GM18858 (cell line): Measurements from ENCODE around the gene PDK2.

Experiments used
- ATAC-seq: cut with Tn5 transposase; IDR thresholded peaks from one replicate; pipeline ENCODE4 v1.9.1; 2021; ENCODE audit not compliant: unreplicated experiment

The PDK2 gene

DNA sequence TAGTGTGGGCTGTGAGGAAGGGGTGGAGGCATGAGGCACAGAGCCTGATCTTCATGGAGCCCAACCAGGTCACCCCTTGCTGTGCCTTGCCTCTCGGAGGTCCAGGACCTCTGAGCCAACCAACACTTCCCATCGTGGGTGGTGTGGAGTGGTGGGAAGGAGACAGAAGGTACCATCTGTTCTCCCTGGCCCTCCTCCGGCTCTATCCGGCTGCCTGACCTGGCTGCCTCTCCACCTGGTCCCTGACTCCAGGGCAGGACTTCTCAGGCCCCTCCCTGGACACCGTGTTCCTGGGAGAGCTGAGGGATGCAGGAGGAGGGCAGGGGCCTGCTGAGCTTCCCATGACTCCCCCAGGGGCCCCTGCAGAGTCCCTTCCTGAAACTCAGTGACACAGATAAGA, 3.9 kb downstream of the PDK2 start:
- ATAC-seq: no peak

DNA sequence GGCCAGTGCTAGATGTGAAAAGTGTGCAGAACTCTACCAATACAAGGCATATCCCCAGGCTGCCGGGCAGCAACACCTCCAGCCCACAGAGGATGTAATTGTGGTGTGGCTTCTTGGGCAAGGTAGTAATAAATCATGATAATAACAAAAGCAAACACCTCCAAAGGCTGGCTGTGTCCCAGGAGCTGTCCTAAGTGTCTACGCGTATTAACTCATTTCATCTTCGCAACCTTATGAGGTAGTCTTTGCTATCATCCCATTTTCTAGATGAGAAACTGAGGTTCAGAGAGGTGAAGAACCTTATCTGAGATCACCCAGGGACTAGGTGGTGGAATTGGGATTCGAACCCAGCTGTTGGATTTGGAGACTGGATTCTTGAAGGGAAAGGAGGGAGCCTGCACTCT, 5.3 kb downstream of the PDK2 start:
- no peak for ATAC-seq

DNA sequence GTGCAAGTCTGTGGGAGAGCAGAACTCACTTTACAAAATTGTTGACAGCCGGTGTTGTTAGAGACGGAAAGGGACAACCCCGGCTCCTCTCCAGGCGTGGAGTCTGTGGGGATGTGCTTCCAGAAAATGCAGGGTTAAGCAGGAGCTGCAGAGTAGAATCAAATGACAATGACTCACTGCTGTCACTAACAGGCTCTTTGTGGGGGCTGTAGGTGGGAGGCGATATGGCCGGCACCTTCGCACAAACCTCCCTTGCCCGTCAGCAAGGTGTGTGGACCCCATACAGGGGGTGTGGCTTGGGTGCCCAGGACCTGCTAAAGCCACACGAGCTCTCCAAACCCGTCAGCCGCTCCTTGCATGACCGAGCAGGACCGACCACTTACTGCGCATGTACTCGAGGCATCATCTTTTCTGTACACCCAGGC, 5.8 kb downstream of the PDK2 start:
- ATAC-seq: no peak

DNA sequence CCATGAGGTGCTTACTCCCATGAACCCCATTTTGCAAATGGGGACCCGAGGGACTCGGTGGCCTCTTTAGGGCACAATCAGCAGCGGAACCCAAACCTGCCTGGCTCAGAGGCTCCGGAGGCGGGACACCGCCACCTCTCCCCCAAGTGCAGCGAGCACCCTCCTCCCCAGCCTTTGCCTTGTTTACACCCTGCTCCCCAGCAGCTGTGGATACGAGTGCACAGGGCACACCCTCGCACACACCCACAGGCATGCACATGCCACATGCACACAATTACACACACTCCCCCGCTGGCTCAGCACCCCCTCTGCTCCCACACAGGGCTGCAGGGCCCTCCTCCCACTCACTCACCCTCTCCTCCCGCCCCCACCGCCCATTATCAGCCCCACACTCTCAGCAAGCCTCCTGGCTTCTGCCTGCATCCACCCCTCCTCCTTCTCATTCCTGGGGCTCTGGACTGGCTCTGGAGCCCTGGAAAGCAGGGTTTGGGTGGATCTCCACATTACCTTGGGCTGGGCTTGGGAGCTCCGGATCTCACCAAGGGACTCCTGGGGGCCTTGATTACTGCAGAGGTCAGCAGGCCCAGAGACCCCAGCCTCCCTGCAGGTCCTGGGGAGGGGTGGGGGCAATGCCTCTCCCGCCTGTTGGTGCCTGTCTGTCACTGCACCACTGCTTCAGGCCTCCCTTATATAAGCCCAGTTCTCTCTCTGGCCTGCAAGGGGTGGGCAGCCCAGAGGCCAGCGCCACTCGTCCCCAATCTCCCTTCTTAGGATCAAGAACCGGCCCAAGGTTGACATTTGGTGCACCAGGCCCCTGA, 6.4 kb downstream of the PDK2 start:
- no peak for ATAC-seq

DNA sequence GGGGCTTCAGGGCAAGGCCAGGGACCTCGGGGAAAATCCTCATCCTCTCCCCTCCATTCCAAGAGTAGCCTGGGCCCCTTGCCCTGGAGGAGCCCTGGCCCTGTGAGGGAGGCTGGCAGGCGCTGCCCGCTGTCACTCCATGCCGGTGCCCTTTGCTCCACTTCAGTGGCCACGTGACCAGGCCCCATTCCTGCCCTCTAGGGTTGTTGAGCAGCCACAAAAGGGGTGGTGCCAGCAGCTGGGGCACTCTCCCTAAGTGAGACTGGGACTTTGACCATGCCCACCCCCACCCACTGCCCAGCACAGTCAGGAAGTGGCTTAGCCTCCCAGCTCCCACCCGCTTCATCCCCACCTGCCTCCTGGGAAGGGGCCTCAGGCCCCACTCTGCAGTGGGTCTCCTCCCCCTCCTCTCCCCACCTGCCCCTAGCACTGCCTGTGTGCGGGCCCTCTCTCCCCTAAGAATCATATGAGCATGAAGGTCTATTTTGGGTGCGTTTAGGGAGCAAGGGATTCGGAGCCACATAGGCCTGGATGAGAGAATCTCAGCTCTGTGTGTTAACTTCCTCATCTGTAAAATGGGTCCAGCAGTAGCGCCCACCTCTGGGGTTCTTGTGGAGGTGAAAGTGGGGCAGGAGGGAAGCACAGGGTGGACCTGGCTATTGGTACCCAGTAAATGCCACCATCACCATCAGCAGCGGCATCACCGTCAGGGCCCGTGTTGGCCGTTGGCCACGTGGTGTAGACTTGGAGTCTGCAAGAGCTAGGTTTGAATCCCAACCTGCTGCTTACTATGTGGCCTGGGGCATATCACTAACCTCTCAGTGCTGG, 7.2 kb downstream of the PDK2 start:
- no peak for ATAC-seq

DNA sequence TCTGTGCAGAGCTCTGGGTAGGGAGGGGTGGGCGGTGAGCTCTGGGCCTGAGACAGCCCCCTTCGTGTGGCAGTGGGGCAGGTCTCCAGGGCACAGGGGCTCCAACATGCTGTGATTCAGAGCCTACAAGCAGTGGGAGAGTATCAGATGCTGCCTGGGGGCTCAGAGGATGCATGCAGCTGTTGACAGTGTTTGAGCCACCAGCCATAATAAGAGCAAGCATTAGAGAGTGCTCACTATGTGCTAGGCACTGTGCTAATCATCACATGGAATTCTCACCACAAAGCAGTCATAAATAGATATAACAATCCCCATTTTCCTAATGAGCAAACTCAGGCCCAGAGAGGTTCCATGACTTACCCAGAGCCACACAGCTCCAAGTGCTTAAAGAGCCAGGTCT, 8.1 kb downstream of the PDK2 start:
- no peak for ATAC-seq

DNA sequence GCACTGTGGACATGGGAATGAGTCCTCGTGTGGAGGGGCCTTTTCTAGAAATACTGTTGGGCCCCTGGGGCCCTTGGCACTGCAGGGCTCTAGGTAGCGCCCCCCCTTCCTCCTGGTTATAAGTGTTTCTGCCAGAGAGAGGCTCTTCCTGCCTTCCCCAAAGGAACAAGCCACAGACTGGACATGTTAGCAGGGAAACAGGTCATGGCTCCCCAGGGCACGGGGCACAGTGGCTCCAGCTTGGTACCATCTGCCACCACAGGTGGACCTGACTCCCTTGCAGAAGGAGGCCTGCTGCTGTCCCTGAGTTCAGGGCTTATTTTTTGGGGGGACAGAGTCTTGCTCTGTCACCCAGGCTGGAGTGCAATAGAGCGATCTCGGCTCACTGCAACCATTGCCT, 8.8 kb downstream of the PDK2 start:
- no peak for ATAC-seq

DNA sequence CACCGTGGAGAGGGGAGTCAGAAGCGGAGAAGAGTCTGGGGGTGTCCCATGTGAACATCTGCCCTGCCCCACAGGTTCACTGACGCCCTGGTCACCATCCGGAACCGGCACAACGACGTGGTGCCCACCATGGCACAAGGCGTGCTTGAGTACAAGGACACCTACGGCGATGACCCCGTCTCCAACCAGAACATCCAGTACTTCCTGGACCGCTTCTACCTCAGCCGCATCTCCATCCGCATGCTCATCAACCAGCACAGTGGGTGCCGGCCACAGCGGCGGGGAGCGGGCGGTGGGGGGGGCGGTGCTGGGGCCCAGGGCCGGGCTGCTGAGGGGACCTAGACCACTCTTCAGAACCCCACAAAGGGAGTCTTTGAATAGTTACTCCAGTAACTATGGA, 10.7 kb downstream of the PDK2 start:
- ATAC-seq: no peak

DNA sequence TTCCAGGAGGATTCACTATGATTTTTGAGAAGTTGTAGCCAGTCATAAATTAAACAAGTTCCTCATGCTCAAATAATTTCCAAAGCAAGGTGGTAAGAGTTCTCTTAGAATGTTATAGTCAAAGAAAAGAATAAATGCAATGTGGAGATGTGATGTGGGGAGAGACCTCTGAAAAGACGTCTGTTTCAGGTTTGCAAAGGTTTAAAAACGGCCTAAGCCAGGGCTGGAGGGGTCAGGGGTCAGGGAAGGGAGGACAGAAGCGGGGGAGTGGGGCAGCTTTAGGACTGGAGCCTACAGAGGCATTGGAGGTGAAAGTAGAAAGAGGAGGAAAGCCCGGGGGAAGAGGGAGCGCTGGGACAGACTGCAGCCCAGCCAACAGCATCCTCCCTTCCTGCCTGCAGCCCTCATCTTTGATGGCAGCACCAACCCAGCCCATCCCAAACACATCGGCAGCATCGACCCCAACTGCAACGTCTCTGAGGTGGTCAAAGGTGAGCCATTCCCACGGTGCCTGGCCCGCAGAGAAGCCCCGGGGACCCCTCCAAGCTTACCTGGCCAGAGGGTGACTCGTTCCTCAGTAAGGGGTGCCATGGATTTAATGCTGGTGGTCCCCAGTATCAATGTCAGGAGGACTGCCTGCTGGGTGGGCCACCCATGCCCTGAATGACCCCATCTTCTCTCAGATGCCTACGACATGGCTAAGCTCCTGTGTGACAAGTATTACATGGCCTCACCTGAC, 11.4 kb downstream of the PDK2 start:
- no peak for ATAC-seq

DNA sequence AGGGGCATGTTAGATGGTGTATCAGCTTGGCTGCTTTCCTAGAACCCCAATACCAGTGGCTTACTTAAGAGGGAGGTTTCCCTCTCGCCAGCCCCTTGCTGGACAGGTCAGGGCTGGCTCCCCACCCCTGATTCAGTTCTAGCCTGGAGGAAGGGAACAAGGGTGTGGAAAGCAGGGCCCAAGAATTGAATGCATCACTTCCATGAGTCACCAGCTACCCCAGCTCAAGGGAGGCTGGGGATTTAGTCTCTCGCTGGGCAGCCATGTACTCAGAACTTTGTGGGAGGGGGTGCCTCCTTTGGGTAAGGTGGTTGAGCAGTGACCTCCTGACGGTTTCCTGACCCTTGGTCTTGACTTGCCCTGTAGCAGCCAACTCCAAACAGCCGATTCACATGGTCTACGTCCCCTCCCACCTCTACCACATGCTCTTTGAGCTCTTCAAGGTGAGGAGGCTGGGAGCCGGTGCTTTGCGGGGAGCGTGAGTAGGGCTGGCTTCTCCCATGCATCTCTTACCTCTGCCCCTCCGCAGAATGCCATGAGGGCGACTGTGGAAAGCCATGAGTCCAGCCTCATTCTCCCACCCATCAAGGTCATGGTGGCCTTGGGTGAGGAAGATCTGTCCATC, 12.8 kb downstream of the PDK2 start:
- no peak for ATAC-seq

DNA sequence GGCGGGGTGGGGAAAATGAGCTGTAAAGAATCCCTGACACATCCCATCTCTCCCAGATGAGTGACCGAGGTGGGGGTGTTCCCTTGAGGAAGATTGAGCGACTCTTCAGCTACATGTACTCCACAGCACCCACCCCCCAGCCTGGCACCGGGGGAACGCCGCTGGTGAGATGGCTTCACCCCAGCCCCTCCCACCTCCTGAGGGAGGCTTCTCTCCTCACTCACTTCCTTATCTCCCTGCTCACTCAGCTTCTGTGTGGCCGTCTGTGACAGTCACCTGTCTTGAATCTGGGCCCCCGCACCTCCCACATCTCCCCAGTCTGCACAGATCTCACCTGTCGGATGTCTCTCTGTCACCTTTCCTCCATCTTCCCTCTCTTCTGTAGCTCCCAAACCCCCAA, 13.4 kb downstream of the PDK2 start:
- no peak for ATAC-seq

DNA sequence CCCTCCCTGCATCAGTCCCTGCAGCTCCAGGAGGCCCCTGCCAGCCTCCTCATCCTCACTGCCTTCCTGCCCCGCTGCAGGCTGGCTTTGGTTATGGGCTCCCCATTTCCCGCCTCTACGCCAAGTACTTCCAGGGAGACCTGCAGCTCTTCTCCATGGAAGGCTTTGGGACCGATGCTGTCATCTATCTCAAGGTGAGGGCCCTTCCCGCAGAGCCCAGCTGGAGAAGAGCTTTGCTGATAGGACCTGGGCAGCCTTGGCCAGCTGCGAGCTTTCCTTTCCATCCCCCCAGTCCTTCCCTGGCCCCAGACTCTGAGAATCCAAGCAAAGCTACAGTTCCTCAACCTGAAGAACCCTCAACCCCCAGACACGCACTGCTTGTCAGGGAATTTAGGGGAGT, 14.1 kb downstream of the PDK2 start:
- no peak for ATAC-seq

DNA sequence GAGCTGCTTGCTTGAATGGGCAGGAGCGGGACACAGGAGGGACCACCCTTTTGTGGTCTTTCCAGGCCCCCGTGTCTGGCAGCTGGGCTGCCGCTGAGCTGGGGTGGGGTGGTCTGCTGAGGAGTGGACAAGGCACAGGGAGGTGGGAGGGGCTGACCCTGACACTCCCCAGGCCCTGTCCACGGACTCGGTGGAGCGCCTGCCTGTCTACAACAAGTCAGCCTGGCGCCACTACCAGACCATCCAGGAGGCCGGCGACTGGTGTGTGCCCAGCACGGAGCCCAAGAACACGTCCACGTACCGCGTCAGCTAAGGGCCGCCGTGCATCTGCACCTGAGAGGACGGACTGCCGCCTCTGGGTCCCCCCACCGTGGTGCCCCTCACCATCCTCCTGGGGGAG, 14.6 kb downstream of the PDK2 start:
- no peak for ATAC-seq

DNA sequence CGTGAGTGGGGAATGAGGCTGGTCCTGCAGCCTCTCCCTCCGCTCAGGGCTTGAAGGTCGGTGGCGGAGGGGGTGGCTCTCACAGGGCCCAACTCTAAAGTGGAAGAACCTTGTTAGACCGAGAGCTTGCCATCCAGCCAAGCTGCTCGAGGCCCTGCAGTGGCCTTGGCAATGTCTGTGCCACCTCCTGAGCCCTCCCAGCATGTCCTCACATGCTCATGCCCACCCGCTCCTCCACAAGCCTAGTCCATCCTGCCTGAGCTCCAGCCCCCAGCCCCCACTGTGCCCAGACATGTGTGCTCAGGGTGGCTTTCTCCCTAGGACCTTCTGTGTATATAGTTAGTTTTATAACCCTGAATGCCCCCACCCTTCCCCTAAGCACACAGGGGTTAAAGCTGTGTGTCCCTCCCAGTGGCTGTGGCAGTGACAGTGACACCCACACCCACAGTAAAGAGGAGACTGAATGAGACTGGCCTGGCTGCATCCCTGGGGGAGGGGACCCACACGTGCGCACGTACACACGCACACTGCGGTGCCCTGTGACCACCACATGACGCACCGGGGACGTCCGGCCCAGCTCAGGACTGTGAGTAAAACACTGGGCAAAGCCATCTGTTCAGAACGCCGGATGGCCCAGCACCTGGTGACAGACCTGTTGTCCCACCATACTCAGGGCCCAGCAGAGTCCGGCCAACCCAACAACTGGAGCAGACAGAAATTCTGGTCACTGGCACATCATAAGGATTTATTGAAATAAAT, 15.6 kb downstream of the PDK2 start:
- no peak for ATAC-seq

DNA sequence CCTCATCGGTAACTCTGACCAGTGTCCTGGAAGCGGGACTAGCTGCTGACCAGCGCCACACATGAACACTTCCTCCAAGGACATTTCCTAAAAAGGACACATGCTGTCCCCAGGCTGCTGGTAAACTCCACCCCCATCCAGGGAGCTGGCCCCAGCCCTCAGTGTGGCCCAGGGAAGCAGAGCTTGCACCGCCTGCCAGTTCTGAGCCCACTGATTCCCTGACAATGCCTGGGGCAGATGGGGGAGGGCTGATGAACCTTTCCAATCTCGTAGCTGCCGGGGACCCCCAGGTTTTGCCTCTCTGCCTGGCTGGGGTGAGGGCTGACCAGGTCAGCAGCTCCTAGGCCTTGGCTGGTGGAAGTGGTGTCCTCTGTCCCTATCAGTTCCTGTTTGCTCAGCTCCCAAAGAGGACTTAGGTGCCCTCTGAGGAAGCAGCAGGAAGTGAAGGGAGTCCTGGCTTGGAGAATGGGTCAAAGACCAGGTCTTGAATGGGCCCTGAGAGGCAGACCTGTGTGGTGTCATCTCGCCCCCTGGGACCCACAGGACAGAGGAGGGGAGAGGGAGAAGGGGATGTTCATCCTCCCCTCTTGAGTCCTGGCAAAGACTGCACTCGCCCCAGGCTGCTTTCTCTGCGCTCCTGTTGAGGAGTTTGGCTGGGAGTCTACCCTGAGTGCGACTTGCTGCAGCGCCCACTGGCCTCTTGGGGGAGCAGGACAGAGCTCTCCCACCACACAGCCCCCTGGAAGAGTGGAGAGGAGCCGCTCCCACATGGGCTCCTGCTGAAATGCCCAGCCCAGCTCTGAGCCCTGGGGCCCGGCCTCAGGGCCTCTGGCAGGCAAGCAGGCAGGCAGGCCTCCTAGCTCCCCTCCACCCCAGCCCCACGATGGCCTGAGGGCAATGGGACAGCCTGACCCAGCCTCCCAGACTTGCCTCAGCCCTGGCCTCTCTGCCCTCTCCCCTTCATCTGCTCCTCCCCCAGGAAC, 16.8 kb downstream of the PDK2 start:
- ATAC-seq: no peak

DNA sequence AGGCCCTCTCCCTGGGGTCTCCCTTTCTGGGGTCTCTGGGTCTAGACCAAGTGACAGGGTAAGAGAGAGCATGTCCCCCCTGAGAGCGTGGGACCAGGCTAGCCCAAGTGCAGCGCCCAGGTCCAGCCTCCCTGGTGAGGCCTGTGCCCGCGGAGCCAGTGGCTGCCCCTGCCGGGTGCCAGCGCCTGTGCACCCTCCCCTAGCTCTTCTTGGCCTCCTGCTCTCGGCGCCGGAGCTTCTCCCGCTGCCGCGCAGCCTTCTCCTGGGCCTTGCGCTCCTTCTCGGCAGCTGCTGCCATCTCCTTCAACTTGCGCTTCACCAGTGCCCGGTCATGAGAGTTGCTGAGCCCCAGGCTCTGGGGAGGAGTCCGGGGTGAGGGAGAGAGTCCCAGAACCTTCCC, 17.5 kb downstream of the PDK2 start:
- ATAC-seq: no peak

DNA sequence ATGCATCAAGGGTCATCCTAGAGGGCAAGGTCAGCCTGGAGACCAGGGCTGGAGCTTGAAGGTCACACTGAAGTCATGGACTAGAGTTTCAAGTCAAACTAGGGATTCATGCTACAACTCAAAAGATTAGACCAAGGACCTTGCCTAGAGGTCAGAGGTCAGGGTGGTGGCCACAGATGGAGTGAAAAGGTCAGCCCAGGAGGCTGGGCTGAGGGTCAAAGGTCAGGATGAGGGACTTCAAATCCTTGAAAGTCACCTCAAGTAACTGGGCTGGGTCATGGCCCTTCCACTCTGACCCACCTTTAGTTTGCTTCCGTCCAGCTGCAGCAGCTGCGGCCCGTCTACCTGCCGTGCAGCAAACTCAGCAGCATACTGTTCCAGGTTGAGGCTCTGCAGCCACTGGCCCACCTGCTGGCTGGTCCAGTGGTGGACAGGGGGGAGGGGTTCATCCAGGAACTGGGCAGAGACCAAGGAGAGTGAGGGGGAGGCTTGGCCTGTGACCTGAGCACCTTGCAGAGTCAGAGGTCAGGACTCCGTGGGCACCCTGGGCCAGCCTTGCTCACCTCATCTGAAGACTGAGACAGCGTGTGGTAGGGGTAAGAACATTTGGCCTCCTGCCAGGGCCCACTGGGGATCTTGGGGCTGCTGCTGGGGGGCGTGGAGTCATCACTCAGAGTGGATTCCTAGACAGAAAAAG, 18.6 kb downstream of the PDK2 start:
- ATAC-seq: no peak

DNA sequence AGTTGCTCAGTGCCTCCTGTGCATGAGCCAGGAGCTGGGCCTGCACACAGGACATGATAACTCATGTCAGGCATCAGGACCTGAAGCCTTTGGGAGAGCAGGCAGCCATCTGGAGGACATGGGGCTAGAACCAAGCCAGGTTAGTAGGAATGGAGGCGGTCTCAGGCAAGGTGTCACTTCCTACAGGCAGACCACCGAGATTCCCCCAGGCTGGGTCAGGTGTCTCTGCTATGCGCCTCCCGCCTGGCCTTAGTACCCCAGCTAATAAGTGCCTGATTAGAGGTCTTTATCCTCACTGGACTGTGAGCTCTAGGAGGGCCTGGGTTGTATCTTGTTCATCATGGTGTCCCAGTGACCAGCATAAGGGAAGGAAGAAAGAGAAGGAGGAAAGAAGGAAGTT, 19.2 kb downstream of the PDK2 start:
- no peak for ATAC-seq

DNA sequence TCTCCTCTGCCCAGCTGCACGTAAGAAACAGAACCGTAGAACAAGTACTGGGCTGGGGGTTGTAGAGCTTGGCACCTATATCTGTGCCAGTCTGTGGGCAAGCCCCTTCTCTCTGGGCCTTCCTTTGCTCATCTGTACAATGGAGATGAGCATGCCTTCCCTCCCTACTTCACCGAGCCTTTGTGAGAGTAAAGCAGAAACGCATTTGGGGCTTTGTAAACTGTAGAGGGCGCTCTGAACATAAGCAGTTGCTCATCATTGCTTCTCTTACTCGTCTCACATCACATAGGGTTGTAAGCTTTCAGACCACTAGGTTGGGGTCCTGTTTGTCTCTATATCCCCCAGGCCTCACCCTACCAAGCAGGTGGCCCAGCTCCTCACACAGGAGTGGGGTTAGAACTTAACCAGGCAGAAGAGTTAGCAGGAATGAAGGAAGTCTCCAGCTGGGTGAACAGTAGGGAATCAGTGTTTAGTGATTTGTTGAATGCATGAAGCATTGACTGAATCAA, 19.8 kb downstream of the PDK2 start:
- no peak for ATAC-seq
